ENCODE results near the gene NRL.
"Not testable (repeated sequence)": the region's sequence is repeated elsewhere in the genome, so short reads cannot be mapped to it uniquely, and the experiment has no call there.

Gene NRL

GRCh38 chr14:24051789-24052655 lies 62.7 kb downstream of the NRL start, which contains the start of gene CARMIL3:
TSS of gene CARMIL3 (plus strand) at chr14:24052009. CDS start at chr14:24052154, 145 bp downstream.
- peak in 1 of 2 donors; percentile 42 for DNase-seq (ENCODE audit: low read depth in 2 of 2)

- DNase-seq (ENCODE audit: low read depth in 2 of 2): no peak
Observed at GRCh38 chr14:24051176-24051788, 63.5 kb downstream of the NRL start.

GRCh38 chr14:24050753-24051152 lies 64.0 kb downstream of the NRL start:
- DNase-seq (ENCODE audit: low read depth in 2 of 2): not testable (repeated sequence)

GRCh38 chr14:24049002-24049401 lies 65.7 kb downstream of the NRL start:
- not testable (repeated sequence) for DNase-seq (ENCODE audit: low read depth in 2 of 2)

GRCh38 chr14:24042746-24043145 lies 72.0 kb downstream of the NRL start:
- DNase-seq (ENCODE audit: low read depth in 2 of 2): no peak

GRCh38 chr14:24040692-24041091 lies 74.1 kb downstream of the NRL start:
- DNase-seq (ENCODE audit: low read depth in 2 of 2): no peak

- no peak for DNase-seq (ENCODE audit: low read depth in 2 of 2)
Observed at GRCh38 chr14:24038686-24039085, 76.1 kb downstream of the NRL start.

GRCh38 chr14:24037658-24038037 lies 77.1 kb downstream of the NRL start:
- no peak for DNase-seq (ENCODE audit: low read depth in 2 of 2)

- DNase-seq (ENCODE audit: low read depth in 2 of 2): not testable (repeated sequence)
Observed at GRCh38 chr14:24036963-24037657, 77.6 kb downstream of the NRL start.

- peak; percentile 38 to 49 for DNase-seq (ENCODE audit: low read depth in 2 of 2)
Observed at GRCh38 chr14:24036169-24036962, 78.4 kb downstream of the NRL start.

- DNase-seq (ENCODE audit: low read depth in 2 of 2): not testable (repeated sequence)
Observed at GRCh38 chr14:24035769-24036168, 79.0 kb downstream of the NRL start.

- DNase-seq (ENCODE audit: low read depth in 2 of 2): no peak
Observed at GRCh38 chr14:24032727-24033418, 81.9 kb downstream of the NRL start.

GRCh38 chr14:24031331-24031730 lies 83.4 kb downstream of the NRL start:
- DNase-seq (ENCODE audit: low read depth in 2 of 2): not testable (repeated sequence)

GRCh38 chr14:24029687-24030086 lies 85.1 kb downstream of the NRL start:
- DNase-seq (ENCODE audit: low read depth in 2 of 2): not testable (repeated sequence)

Measured in stimulated activated CD4-positive, alpha-beta T cell treated with anti-CD3 and anti-CD28 coated beads, Interleukin-15, amount 100 ng/mL, for 48 hours (primary cell).